NOMO-1 (cell line): ENCODE results near the gene SH3PXD2A.
A peak's percentile ranks its signal among the peaks of the same experiment; 100 is the strongest.

Experiments used
- DNase-seq, 2 experiments: peaks; one replicate each; lab custom pipeline; 2025; ENCODE audit not compliant: unreplicated experiment in 2 of 2; lab: John Stamatoyannopoulos, UW

Gene SH3PXD2A

GRCh38 chr10:103554488-103555324 lies 300.7 kb downstream of the SH3PXD2A start:
- DNase-seq: peak; percentile 60 to 67

GRCh38 chr10:103553743-103554487 lies 301.5 kb downstream of the SH3PXD2A start:
- DNase-seq: no peak

GRCh38 chr10:103552856-103553742 lies 302.3 kb downstream of the SH3PXD2A start:
- no peak for DNase-seq

DNA sequence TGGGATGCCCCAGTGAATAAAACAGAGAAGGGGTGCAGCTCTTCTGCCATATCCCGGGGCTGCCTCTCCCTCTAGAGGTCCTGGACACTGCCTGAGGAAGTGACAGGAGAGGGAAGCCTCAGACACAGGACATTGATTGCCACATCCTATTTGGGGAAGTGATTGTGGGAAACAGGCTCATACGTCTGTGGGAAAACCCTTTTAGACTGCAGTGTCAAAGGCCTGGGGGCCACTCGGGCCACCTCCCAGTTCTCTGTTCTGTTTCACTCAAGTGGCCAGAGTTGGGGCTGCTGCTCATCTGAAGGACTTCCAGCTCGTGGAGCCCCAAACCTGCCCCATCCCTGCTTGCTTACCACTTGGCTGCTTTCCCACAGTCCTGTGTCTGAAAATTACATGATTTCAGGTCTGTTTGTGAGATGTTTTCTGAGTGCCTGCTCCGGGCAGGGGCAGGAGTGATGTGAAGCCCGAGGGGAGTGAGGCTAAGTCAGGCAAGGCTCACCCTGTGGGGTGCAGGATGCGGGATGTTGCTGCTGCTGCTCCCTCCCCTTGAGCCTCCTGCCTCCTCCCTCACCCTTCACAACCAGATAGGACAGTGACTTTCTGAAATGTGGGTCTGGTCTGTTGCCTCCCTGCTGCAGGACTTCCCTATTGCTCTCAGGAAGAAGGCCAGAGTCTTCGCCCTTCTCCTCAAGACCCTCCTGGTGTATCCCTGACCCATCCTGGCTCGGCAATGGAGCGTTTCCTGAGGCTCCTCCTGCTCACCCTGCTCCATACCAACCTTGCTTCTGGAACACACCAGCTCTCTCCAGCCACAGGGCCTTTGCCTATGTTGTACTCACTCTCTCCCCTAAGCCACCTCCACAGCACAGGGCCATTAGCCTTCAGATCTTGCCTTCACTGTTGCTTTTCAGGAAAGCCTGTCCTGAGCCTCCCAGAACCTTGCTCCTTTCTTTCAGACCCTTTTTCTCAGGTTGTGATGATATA lies 303.5 kb downstream of the SH3PXD2A start:
- peak in 1 of 2 experiments; percentile 23 for DNase-seq

- DNase-seq: no peak
These were observed 305.1 kb downstream of the SH3PXD2A start for GRCh38 chr10:103550229-103550628.

DNA sequence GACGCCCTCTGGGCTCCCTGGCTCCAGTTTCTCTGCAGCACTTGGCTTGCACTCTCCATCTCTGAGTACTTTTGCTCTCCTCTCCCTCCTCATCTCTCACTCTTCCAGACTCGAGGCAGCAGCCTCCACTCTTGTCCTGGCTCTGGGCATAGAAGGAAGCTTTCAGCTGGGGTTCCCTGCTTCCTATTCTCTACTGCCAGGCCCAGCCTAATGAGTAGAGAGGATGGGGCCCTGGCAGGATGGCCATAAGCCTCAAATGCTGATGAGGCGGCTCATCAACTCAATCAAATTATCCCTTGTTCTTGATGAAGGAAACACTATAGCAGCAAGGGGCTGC lies 306.1 kb downstream of the SH3PXD2A start:
- no peak for DNase-seq

DNA sequence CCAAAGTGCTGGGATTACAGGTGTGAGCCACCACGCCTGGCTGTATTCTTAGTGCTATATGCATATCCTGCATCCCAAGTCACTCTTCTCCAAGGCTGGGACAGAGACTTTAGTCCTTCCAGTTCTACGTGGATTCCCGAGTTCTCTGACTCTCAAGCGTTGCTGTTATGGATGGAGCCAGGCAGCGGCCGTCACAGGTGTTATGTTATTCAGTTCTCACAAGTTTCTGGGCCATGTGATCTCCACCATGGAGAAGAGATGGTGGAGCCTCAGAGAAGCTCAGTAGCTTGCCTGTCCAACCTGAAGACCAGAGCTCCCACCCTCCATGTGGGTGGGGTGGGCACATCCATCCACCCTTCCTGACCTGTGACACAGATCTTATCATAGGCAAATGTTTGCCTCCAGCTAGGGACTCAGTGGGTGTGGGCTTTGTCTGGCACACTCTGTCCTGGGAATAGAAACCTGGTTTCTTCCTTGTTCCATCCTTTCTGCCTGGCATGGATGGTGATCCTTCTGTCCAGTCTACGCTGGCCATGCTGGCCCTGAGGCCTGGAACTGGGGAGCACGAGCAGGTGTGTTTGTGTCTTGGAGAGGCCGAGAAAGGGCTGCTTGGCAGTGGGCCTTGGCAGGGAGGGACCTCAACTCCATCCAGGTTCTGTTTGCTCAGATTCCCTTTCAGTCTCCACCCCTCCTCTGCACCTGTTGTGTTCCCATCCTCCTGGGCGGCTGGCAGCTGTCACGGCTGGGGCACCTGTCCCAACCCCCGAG lies 306.6 kb downstream of the SH3PXD2A start:
- no peak for DNase-seq

- DNase-seq: no peak
These were observed 307.4 kb downstream of the SH3PXD2A start for GRCh38 chr10:103548006-103548405.

GRCh38 chr10:103547391-103547946 lies 307.9 kb downstream of the SH3PXD2A start:
- no peak for DNase-seq

DNA sequence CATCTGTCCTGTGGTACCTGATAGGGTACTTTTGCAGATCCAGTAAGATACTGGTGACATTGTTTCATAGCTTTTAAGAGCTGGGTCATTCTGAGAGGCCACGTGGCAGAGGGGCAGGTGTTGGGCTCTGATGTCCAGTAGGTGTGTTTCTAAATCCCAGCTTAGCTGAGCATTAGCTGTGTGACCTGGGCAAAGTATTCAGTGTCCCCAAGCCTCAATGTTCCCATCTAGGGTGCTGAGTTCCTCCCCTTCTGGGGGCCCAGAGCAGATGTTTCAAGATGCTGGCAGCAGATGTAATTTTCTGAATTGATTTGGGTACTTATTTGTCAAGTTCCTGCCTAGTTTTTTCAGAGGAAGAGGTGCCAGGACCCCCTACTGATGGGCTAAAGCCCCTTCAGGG lies 309.0 kb downstream of the SH3PXD2A start:
- DNase-seq: no peak

DNA sequence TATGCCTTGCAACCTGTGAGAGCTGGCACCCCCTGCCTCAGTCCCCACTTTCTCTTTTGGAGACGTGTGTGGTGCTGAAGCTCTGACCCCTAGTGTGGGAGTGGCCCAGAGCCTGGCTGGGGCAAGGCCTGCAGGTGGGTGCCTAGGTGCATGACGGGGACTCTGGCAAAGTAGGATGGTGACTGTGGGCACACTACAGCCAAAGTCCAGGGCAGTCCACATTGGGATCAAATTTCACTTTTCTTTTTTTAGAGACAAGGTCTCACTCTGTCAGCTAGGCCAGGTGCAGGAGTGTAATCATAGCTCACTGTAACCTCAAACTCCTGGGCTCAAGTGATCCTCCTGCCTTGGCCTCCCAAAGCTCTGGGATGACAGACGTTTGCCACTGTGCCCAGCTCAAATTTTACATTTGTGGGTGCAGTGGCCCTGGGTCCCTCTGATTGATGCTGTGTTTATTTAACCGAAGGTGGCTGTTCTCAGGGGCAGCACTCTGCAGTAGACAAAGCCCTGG lies 309.6 kb downstream of the SH3PXD2A start:
- DNase-seq: no peak

- no peak for DNase-seq
These were observed 310.0 kb downstream of the SH3PXD2A start for GRCh38 chr10:103545366-103545765.

DNA sequence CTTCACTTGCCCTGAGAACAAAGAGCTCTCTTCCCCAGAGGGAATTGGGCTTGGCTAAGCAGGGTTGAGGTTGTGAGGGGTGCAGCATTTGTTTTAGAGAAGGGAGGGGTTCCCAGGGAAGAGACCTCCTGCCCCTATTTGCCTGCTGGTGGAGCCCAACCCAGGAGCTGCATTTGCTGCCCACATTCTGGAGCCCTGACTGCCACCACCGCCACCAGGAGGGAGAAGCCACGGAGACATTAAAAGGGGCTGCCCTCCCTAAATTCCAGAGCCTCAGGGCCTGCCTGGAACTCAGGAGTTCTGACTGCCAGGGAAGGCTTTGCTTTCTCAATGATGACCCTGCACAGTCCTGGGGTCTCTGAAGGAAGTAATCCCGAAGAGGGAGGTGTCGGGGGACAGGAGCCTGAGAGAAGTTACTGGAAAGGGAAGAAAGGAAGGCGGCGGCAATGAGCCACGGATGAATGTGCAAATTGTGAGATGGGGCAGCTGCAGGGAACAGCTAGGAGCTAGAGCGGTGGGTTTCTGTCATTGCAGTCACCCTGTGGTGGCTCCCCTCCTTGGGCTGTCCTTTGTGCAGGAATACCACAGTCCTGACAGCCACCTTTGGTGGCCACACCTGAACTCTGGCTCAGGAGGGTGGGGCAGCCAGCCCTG lies 310.6 kb downstream of the SH3PXD2A start:
- no peak for DNase-seq
